Transverse colon (tissue), 4 donors: ENCODE measurements around the gene GSTCD.
"Not testable (repeated sequence)": the region's sequence is repeated elsewhere in the genome, so short reads cannot be mapped to it uniquely, and the experiment has no call there.

ENCODE experiments used
- EP300 ChIP-seq: sonication (generic); formaldehyde crosslinking; IDR thresholded peaks from one replicate; pipeline ENCODE4 v1.6.1; 2017; ENCODE audit warnings: antibody characterized with exemption, low read depth
- POLR2A ChIP-seq: fragments of 450-650 bp; IDR thresholded peaks from one replicate; pipeline ENCODE4 v1.6.1; 2016; ENCODE audit warnings: antibody characterized with exemption, mild to moderate bottlenecking, moderate library complexity
- POLR2AphosphoS5 ChIP-seq, 3 donors: sonication (generic); formaldehyde crosslinking; IDR thresholded peaks; one replicate each; pipeline ENCODE4 v1.6.1; 2016; ENCODE audit warnings: antibody characterized with exemption in 3 of 3
- TF ChIP-seq, protein P1 (sequence below), 5 experiments: fragments of 200-600 bp in 3 of 5; fragments of 450-650 bp in 2 of 5; sonication (generic) in 3 of 5; IDR thresholded peaks; 1 replicate in 2 of 5; 2 replicates in 3 of 5; pipeline ENCODE4 v1.5.1; 2016 to 2017; ENCODE audit warnings: antibody characterized with exemption in 5 of 5, inconsistent platforms in 3 of 5, mild to moderate bottlenecking in 2 of 5, moderate library complexity in 1 of 5

DNA sequence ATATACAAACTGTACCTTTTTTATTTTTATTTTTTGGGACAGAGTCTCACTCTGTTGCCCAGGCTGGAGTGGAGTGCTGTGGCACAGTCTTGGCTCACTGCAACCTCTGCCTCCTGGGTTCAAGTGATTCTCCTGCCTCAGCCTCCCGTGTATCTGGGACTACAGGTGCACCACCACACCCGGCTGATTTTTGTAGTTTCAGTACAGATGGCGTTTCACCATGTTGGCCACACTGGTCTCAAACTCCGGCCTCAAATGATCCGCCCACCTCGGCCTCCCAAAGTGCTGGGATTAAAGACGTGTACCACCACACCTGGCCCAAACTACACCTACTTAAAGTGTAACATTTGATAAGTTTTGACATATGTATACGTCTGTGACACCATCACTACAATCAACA lies 12.8 kb upstream of the GSTCD start:
- TF ChIP-seq POLR2AphosphoS5 (IDR thresholded peaks at IDR 0.05); EP300; POLR2A: not testable (repeated sequence)
- TF ChIP-seq, protein P1, sequence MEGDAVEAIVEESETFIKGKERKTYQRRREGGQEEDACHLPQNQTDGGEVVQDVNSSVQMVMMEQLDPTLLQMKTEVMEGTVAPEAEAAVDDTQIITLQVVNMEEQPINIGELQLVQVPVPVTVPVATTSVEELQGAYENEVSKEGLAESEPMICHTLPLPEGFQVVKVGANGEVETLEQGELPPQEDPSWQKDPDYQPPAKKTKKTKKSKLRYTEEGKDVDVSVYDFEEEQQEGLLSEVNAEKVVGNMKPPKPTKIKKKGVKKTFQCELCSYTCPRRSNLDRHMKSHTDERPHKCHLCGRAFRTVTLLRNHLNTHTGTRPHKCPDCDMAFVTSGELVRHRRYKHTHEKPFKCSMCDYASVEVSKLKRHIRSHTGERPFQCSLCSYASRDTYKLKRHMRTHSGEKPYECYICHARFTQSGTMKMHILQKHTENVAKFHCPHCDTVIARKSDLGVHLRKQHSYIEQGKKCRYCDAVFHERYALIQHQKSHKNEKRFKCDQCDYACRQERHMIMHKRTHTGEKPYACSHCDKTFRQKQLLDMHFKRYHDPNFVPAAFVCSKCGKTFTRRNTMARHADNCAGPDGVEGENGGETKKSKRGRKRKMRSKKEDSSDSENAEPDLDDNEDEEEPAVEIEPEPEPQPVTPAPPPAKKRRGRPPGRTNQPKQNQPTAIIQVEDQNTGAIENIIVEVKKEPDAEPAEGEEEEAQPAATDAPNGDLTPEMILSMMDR (IDR thresholded peaks at IDR 0.05): not testable (repeated sequence)
